OCI-LY1 (cell line): ENCODE results near the gene ADPGK.
A peak's percentile ranks its signal among the peaks of the same experiment; 100 is the strongest.

ENCODE experiments used
- H2AFZ ChIP-seq: fragments of 200-600 bp; sonication (generic), shearing (Covaris generic); 2 replicates; pipeline ENCODE4 v1.6.0; 2014; ENCODE audit warnings: antibody characterized with exemption, mild to moderate bottlenecking, low read length
- H3F3A ChIP-seq: fragments of 200-600 bp; sonication (generic), shearing (Covaris generic); 2 replicates; pipeline ENCODE4 v1.6.0; 2014; ENCODE audit warnings: mild to moderate bottlenecking, antibody characterized with exemption, low read length, moderate library complexity; ENCODE audit not compliant: insufficient read depth
- H3K27ac ChIP-seq: fragments of 200-600 bp; sonication (generic); 2 replicates; pipeline ENCODE4 v1.5.1; 2014; ENCODE audit warnings: low read length, mixed run types, mild to moderate bottlenecking, low read depth; ENCODE audit not compliant: poor library complexity, severe bottlenecking
- H3K27me3 ChIP-seq: fragments of 200-600 bp; sonication (generic); 2 replicates; pipeline ENCODE4 v1.6.0; 2014; ENCODE audit warnings: antibody characterized with exemption, mild to moderate bottlenecking, low read length, moderate library complexity; ENCODE audit not compliant: insufficient read depth
- H3K36me3 ChIP-seq: fragments of 200-600 bp; sonication (generic); 2 replicates; pipeline ENCODE4 v1.6.1; 2014; ENCODE audit warnings: mild to moderate bottlenecking, antibody characterized with exemption, low read length, moderate library complexity, mixed read lengths; ENCODE audit not compliant: insufficient read depth
- H3K4me1 ChIP-seq: fragments of 200-600 bp; sonication (generic); 2 replicates; pipeline ENCODE4 v1.5.1; 2014; ENCODE audit warnings: mild to moderate bottlenecking, low read length, moderate library complexity; ENCODE audit not compliant: insufficient read depth, severe bottlenecking
- H3K4me2 ChIP-seq: fragments of 200-600 bp; sonication (generic), shearing (Covaris generic); 2 replicates; pipeline ENCODE4 v1.6.1; 2014; ENCODE audit warnings: low read length
- H3K4me3 ChIP-seq: fragments of 200-600 bp; sonication (generic); 2 replicates; pipeline ENCODE4 v1.5.1; 2014; ENCODE audit warnings: low read length, low read depth, mild to moderate bottlenecking, mixed read lengths; ENCODE audit not compliant: poor library complexity, severe bottlenecking
- H3K79me2 ChIP-seq: fragments of 200-600 bp; shearing (Covaris generic); 2 replicates; pipeline ENCODE4 v1.6.1; 2016; ENCODE audit warnings: mixed run types, low read length, mixed read lengths; ENCODE audit not compliant: insufficient read depth
- H3K9ac ChIP-seq: fragments of 200-600 bp; sonication (generic), shearing (Covaris generic); 2 replicates; pipeline ENCODE4 v1.6.1; 2014; ENCODE audit warnings: mild to moderate bottlenecking, low read length, mixed read lengths
- H3K9me2 ChIP-seq: fragments of 200-600 bp; sonication (generic), shearing (Covaris generic); 2 replicates; pipeline ENCODE4 v1.6.1; 2014; ENCODE audit warnings: low read depth, mild to moderate bottlenecking, low read length, mixed read lengths
- H3K9me3 ChIP-seq: fragments of 200-600 bp; shearing (Covaris generic); 2 replicates; pipeline ENCODE4 v1.6.1; 2014; ENCODE audit warnings: low read length, mixed read lengths
- H4K20me1 ChIP-seq: fragments of 200-600 bp; sonication (generic), shearing (Covaris generic); 2 replicates; pipeline ENCODE4 v1.6.0; 2016; ENCODE audit warnings: mild to moderate bottlenecking, low read length; ENCODE audit not compliant: insufficient read depth
- EZH2 ChIP-seq: fragments of 200-600 bp; sonication (generic), shearing (Covaris generic); IDR thresholded peaks from 2 replicates; pipeline ENCODE4 v1.8.0; 2017; ENCODE audit warnings: borderline replicate concordance, mixed run types, mild to moderate bottlenecking, antibody characterized with exemption, low read length, moderate library complexity, mixed read lengths
- TF ChIP-seq, protein P1 (sequence below): fragments of 200-600 bp; sonication (generic), shearing (Covaris generic); IDR thresholded peaks from 2 replicates; pipeline ENCODE4 v1.5.1; 2017; ENCODE audit warnings: mild to moderate bottlenecking, antibody characterized with exemption, low read length, moderate library complexity, mixed read lengths

Gene ADPGK

DNA sequence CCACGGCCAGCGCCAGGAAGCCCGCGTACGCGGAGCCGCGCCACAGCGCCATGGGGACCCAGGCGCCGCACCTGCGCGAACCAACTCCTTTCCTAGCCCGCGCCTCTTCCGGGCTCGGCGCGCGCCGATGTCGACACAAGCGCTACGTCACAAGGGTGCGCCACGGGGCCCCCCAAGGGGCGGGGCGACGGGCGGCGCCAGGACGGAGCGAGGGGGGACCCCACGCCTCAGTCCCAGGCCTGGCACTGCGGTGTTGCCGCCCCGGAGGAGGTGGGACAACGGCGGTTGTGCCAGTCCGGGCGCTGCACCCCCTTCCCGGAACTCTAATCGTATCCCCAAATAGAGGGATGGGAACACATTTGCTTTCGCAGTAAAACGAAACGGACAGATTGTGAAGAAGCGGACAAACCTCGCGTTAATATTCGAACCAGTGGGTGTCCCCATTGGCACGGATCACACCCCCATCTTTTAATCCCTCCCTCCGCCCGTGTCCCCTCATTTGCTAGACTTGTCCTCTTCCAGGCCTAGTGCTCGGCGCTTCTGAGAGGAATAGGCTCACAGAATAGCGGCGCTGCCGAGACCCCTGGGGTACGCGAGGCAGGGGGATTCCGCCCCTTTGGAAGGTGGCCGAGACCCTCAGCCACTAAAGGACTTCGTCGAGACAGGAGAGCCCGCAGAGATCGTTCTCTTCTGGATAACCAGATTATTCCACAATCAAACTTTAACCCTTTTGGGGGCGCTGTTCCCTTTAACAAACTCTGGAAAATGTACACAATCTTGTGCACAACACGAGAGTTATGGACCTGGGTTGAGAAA, at the start of gene ADPGK:
Gene ADPGK (minus strand): TSS at position 119 of the 816 bp plus-strand sequence. CDS start 67 bp downstream, at position 52.
- Histone ChIP-seq H3K4me2 (peak within 1 kb of the TSS; percentile 97), H3K27ac (peak within 1 kb of the TSS; percentile 68), H3K9me2 (no peaks in the 10 kb centered on the region), H3K79me2 (peaks cover 40% of the 10 kb centered on the region), H3K9ac (peak within 1 kb of the TSS; percentile 71), H3K36me3 (peaks cover 25% of the 10 kb centered on the region; the same call in 1 of the 2 replicates), H3F3A (no peaks in the 10 kb centered on the region), H3K4me3 (peak within 1 kb of the TSS; percentile 96), H4K20me1 (no peaks in the 10 kb centered on the region), H3K4me1 (peaks cover 25% of the 10 kb centered on the region), H2AFZ (peak within 1 kb of the TSS; percentile 93), H3K9me3 (no peaks in the 10 kb centered on the region), H3K27me3 (no peaks in the 10 kb centered on the region)
- no peak for TF ChIP-seq EZH2
- TF ChIP-seq, protein P1, sequence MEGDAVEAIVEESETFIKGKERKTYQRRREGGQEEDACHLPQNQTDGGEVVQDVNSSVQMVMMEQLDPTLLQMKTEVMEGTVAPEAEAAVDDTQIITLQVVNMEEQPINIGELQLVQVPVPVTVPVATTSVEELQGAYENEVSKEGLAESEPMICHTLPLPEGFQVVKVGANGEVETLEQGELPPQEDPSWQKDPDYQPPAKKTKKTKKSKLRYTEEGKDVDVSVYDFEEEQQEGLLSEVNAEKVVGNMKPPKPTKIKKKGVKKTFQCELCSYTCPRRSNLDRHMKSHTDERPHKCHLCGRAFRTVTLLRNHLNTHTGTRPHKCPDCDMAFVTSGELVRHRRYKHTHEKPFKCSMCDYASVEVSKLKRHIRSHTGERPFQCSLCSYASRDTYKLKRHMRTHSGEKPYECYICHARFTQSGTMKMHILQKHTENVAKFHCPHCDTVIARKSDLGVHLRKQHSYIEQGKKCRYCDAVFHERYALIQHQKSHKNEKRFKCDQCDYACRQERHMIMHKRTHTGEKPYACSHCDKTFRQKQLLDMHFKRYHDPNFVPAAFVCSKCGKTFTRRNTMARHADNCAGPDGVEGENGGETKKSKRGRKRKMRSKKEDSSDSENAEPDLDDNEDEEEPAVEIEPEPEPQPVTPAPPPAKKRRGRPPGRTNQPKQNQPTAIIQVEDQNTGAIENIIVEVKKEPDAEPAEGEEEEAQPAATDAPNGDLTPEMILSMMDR: peak; percentile 61

DNA sequence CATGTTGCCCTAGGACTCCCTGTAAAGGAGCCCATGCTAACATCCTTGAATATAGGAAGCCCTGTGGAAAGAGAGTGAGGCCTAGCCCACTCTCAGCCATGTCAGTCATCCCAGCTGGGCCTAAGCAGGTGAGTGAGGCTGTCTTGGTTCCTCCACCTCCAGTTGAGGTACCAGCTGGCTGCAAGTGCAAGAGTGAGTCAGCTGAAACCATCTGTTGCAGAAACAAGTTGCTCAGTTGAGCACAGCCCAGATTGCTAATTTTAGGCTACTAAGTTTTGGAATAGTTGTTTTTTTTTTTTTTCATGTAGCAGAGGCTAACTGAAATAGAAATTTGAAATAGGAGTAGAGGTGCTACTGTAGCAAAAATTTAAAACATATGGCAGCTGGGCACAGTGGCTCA, 43.7 kb upstream of the ADPGK start:
- Histone ChIP-seq H3K27ac (no peak overlapping the region), H3K4me1 (no peaks in the 10 kb centered on the region), H3K36me3 (no peaks in the 10 kb centered on the region), H4K20me1 (no peaks in the 10 kb centered on the region), H2AFZ (no peak overlapping the region), H3K9ac (no peak overlapping the region), H3K79me2 (no peaks in the 10 kb centered on the region), H3K9me2 (no peaks in the 10 kb centered on the region), H3F3A (no peaks in the 10 kb centered on the region), H3K4me2 (no peak overlapping the region), H3K9me3 (no peaks in the 10 kb centered on the region), H3K4me3 (no peak overlapping the region), H3K27me3 (no peaks in the 10 kb centered on the region)
- TF ChIP-seq, protein P1: no peak
- no peak for TF ChIP-seq EZH2

DNA sequence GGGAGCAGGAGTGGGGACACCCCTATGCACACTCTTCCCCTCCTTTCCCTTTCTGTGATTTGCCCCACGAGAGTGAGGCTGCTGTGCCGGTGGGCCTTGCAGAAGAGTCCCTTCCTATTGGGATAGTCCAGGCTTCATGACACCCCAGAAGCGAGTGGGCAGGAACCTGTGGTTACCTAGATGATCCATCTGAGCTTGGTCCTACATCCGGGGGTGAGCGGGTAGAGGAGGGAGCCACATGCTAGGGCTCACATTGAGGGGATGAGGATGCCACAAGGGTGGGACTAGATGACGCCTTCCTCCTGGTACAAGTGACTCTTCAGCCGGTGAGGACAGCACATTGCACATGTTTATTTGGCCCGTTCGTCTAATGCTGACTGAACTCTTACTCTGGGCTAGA, 43.1 kb upstream of the ADPGK start:
- Histone ChIP-seq H3K9ac (no peak overlapping the region), H3K4me3 (no peak overlapping the region), H4K20me1 (no peaks in the 10 kb centered on the region), H3K9me3 (no peaks in the 10 kb centered on the region), H3K4me1 (no peaks in the 10 kb centered on the region), H2AFZ (no peak overlapping the region), H3K27me3 (no peaks in the 10 kb centered on the region), H3F3A (no peaks in the 10 kb centered on the region), H3K9me2 (no peaks in the 10 kb centered on the region), H3K36me3 (no peaks in the 10 kb centered on the region), H3K27ac (no peak overlapping the region), H3K79me2 (no peaks in the 10 kb centered on the region), H3K4me2 (no peak overlapping the region)
- no peak for TF ChIP-seq EZH2
- TF ChIP-seq, protein P1: no peak
